ENCODE results near the gene POU2AF1. TPM values are rescaled to one million over a fixed set of nuclear protein-coding genes. Genes with fewer than 3 reads are reported as not detected.
"Not testable (repeated sequence)": the region's sequence is repeated elsewhere in the genome, so short reads cannot be mapped to it uniquely, and the experiment has no call there.

POU2AF1 gene
- total RNA-seq, 2 experiments from 2014 or later = 0.52 to 0.78 TPM

GRCh38 chr11:111405551-111405950 lies 26.5 kb upstream of the POU2AF1 start:
- ATAC-seq (ENCODE audit: poor library complexity) (no peak), DNase-seq (no peak)
- no peaks in the 10 kb centered on the region for H3K36me3 ChIP-seq (ENCODE audit: insufficient read depth, low read length)
- H3K27me3 Mint-ChIP-seq = no peaks in the 10 kb centered on the region
- no peak overlapping the region for H3K27ac Mint-ChIP-seq
- H3K4me3 ChIP-seq (ENCODE audit: low read length) = no peak overlapping the region
- no peaks in the 10 kb centered on the region for H3K9me3 Mint-ChIP-seq
- no peak overlapping the region for H3K4me3 Mint-ChIP-seq
- CTCF ChIA-PET = no interaction called here
- no peak for TF ChIP-seq CTCF (IDR thresholded peaks at IDR 0.05)
- H3K36me3 Mint-ChIP-seq (ENCODE audit: low read depth) = no peaks in the 10 kb centered on the region
- no peak overlapping the region for H3K27ac ChIP-seq (ENCODE audit: low read depth in 1 of 2, low read length in 2 of 2)
- no peaks in the 10 kb centered on the region for H3K4me1 Mint-ChIP-seq (ENCODE audit: low read depth)
- POLR2A ChIA-PET = interaction anchor here (1.6 kb wide), 1 partner anchor 26 kb away, joined by 3 read pairs; the partner anchor contains the start of gene POU2AF1
- H3K27me3 ChIP-seq (ENCODE audit: control insufficient read depth in 1 of 2, insufficient read depth in 2 of 2, low read length in 2 of 2) = no peaks in the 10 kb centered on the region
- H3K4me1 ChIP-seq (ENCODE audit: insufficient read depth, low read length) = no peaks in the 10 kb centered on the region
- intact Hi-C loops (cut with DNase I, micrococcal nuclease) = no loop called here
- H3K9me3 ChIP-seq (ENCODE audit: control insufficient read depth in 1 of 2, insufficient read depth in 1 of 2, low read length in 2 of 2) = peaks cover 0 to 3% of the 10 kb centered on the region in 2 experiments

GRCh38 chr11:111403051-111403726 lies 24.1 kb upstream of the POU2AF1 start:
- intact Hi-C loops (cut with DNase I, micrococcal nuclease) = no loop called here
- no peak overlapping the region for H3K27ac ChIP-seq (ENCODE audit: low read depth in 1 of 2, low read length in 2 of 2)
- ATAC-seq (ENCODE audit: poor library complexity) (no peak), DNase-seq (no peak)
- no peak overlapping the region for H3K4me3 ChIP-seq (ENCODE audit: low read length)
- ChIA-PET POLR2A (no interaction called here), CTCF (no interaction called here)
- no peaks in the 10 kb centered on the region for H3K27me3 ChIP-seq (ENCODE audit: control insufficient read depth in 1 of 2, insufficient read depth in 2 of 2, low read length in 2 of 2)
- Mint-ChIP-seq H3K36me3 (ENCODE audit: low read depth) (no peaks in the 10 kb centered on the region), H3K27me3 (no peaks in the 10 kb centered on the region), H3K4me3 (no peak overlapping the region), H3K9me3 (no peaks in the 10 kb centered on the region), H3K4me1 (ENCODE audit: low read depth) (no peaks in the 10 kb centered on the region), H3K27ac (no peak overlapping the region)
- no peaks in the 10 kb centered on the region for H3K36me3 ChIP-seq (ENCODE audit: insufficient read depth, low read length)
- TF ChIP-seq CTCF (IDR thresholded peaks at IDR 0.05) = no peak
- no peaks in the 10 kb centered on the region for H3K4me1 ChIP-seq (ENCODE audit: insufficient read depth, low read length)
- H3K9me3 ChIP-seq (ENCODE audit: control insufficient read depth in 1 of 2, insufficient read depth in 1 of 2, low read length in 2 of 2) = peaks cover 0 to 3% of the 10 kb centered on the region in 2 experiments

GRCh38 chr11:111402411-111402810 lies 23.3 kb upstream of the POU2AF1 start:
- H3K9me3 Mint-ChIP-seq = no peaks in the 10 kb centered on the region
- no peaks in the 10 kb centered on the region for H3K27me3 Mint-ChIP-seq
- ATAC-seq (ENCODE audit: poor library complexity) = no peak
- H3K36me3 ChIP-seq (ENCODE audit: insufficient read depth, low read length) = no peaks in the 10 kb centered on the region
- intact Hi-C loops (cut with DNase I, micrococcal nuclease) = no loop called here
- no peak overlapping the region for H3K4me3 Mint-ChIP-seq
- H3K27me3 ChIP-seq (ENCODE audit: control insufficient read depth in 1 of 2, insufficient read depth in 2 of 2, low read length in 2 of 2) = no peaks in the 10 kb centered on the region
- H3K36me3 Mint-ChIP-seq (ENCODE audit: low read depth) = no peaks in the 10 kb centered on the region
- H3K4me1 Mint-ChIP-seq (ENCODE audit: low read depth) = no peaks in the 10 kb centered on the region
- no peak overlapping the region for H3K27ac Mint-ChIP-seq
- H3K4me3 ChIP-seq (ENCODE audit: low read length) = no peak overlapping the region
- ChIA-PET CTCF (no interaction called here), POLR2A (no interaction called here)
- DNase-seq = no peak
- no peaks in the 10 kb centered on the region for H3K4me1 ChIP-seq (ENCODE audit: insufficient read depth, low read length)
- H3K9me3 ChIP-seq (ENCODE audit: control insufficient read depth in 1 of 2, insufficient read depth in 1 of 2, low read length in 2 of 2) = peaks cover 0 to 3% of the 10 kb centered on the region in 2 experiments
- no peak overlapping the region for H3K27ac ChIP-seq (ENCODE audit: low read depth in 1 of 2, low read length in 2 of 2)
- TF ChIP-seq CTCF (IDR thresholded peaks at IDR 0.05) = no peak

- H3K9me3 Mint-ChIP-seq, POLR2A ChIA-PET: not testable (repeated sequence)
These were observed 22.9 kb upstream of the POU2AF1 start for GRCh38 chr11:111401957-111402356.

More at GRCh38 chr11:111401957-111402356, 22.9 kb upstream of the POU2AF1 start:
- H3K4me3 Mint-ChIP-seq; CTCF ChIA-PET; H3K4me1 Mint-ChIP-seq (ENCODE audit: low read depth); DNase-seq; H3K9me3 ChIP-seq (ENCODE audit: control insufficient read depth in 1 of 2, insufficient read depth in 1 of 2, low read length in 2 of 2); H3K27me3 Mint-ChIP-seq; H3K27ac ChIP-seq (ENCODE audit: low read depth in 1 of 2, low read length in 2 of 2); H3K27ac Mint-ChIP-seq; ATAC-seq (ENCODE audit: poor library complexity); intact Hi-C loops (cut with DNase I, micrococcal nuclease); H3K36me3 ChIP-seq (ENCODE audit: insufficient read depth, low read length); H3K4me1 ChIP-seq (ENCODE audit: insufficient read depth, low read length); H3K4me3 ChIP-seq (ENCODE audit: low read length); H3K27me3 ChIP-seq (ENCODE audit: control insufficient read depth in 1 of 2, insufficient read depth in 2 of 2, low read length in 2 of 2); H3K36me3 Mint-ChIP-seq (ENCODE audit: low read depth): not testable (repeated sequence)
